Sigmoid colon (tissue), 4 donors: ENCODE results near the gene TBC1D1.

ENCODE experiments used
- EP300 ChIP-seq, 4 donors: sonication (generic); formaldehyde crosslinking; IDR thresholded peaks; one replicate each; pipeline ENCODE4 v1.6.1; 2017; ENCODE audit warnings: antibody characterized with exemption in 4 of 4
- POLR2A ChIP-seq, 2 donors: fragments of 450-650 bp; IDR thresholded peaks; one replicate each; pipeline ENCODE4 v1.6.1; 2016; ENCODE audit warnings: antibody characterized with exemption in 2 of 2, mild to moderate bottlenecking in 2 of 2, moderate library complexity in 2 of 2
- POLR2AphosphoS5 ChIP-seq, 4 donors: sonication (generic); formaldehyde crosslinking; IDR thresholded peaks; one replicate each; pipeline ENCODE4 v1.6.1; 2017; ENCODE audit warnings: antibody characterized with exemption in 4 of 4
- TF ChIP-seq, protein P1 (sequence below), 4 experiments: fragments of 450-650 bp in 3 of 4; fragments of 200-600 bp in 1 of 4; IDR thresholded peaks; one replicate each; pipeline ENCODE4 v1.5.1; 2016 to 2019; ENCODE audit warnings: antibody characterized with exemption in 4 of 4, mild to moderate bottlenecking in 3 of 4, moderate library complexity in 2 of 4

DNA sequence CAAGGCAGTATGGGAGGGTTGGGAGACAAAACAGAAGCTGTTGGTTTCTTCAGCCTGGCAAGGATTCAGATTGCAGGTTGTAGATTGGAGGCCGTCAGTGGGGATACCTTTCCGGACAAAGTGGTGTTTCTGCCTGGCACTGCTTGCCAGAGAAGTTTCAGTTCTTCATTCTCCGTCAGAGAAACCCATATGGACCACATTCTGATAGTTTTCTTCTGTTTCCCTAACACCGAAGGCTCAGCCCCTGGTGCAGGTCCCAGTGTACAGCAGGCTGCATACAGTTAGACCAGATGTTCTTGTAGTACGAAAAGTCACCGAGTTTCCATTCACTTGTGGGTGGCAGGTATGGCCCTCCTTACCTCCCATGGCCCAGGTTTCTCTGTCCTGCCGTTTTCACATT lies 176.6 kb downstream of the TBC1D1 start:
- TF ChIP-seq, protein P1, sequence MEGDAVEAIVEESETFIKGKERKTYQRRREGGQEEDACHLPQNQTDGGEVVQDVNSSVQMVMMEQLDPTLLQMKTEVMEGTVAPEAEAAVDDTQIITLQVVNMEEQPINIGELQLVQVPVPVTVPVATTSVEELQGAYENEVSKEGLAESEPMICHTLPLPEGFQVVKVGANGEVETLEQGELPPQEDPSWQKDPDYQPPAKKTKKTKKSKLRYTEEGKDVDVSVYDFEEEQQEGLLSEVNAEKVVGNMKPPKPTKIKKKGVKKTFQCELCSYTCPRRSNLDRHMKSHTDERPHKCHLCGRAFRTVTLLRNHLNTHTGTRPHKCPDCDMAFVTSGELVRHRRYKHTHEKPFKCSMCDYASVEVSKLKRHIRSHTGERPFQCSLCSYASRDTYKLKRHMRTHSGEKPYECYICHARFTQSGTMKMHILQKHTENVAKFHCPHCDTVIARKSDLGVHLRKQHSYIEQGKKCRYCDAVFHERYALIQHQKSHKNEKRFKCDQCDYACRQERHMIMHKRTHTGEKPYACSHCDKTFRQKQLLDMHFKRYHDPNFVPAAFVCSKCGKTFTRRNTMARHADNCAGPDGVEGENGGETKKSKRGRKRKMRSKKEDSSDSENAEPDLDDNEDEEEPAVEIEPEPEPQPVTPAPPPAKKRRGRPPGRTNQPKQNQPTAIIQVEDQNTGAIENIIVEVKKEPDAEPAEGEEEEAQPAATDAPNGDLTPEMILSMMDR (IDR thresholded peaks at IDR 0.05), result no peak
- TF ChIP-seq POLR2AphosphoS5 (IDR thresholded peaks at IDR 0.05) (no peak), POLR2A (IDR thresholded peaks at IDR 0.05) (no peak), EP300 (IDR thresholded peaks at IDR 0.05) (no peak)
